ENCODE measurements around the gene WDPCP. TPM values are rescaled to one million over a fixed set of nuclear protein-coding genes. Genes with fewer than 3 reads are reported as not detected.

The WDPCP gene
- total and polyA plus RNA-seq, 2 of the 13 experiments (the other 11 are each of a cell fraction or from before 2014, with no cell fraction given) = 2.9 to 5.2 TPM

DNA sequence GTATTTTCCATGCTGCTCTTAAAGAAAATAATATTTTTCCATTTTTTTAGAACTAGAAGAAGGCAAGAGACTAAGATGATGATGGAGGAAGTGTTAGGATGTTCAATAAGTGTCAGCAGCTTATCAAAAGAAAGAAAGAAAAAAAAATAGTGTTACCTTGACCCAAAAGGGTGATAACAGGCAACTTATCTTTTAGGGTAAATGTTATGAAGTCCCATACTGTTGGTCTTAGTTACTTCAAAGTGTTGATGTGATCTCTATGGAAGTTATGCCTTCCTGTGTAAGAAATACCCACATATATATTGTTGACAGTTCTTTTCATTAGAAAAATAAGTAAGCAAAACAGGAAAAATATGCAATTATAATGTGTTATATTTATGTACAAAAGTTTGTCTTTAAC lies 394.1 kb downstream of the WDPCP start (continued):
- TF ChIP-seq, protein P1, sequence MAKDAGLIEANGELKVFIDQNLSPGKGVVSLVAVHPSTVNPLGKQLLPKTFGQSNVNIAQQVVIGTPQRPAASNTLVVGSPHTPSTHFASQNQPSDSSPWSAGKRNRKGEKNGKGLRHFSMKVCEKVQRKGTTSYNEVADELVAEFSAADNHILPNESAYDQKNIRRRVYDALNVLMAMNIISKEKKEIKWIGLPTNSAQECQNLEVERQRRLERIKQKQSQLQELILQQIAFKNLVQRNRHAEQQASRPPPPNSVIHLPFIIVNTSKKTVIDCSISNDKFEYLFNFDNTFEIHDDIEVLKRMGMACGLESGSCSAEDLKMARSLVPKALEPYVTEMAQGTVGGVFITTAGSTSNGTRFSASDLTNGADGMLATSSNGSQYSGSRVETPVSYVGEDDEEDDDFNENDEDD (CRISPR knock-in tag; IDR thresholded peaks at IDR 0.05; ENCODE audit: borderline replicate concordance) = no peak
- TF ChIP-seq SOX5 (CRISPR knock-in tag; IDR thresholded peaks at IDR 0.05; ENCODE audit: borderline replicate concordance) (peak; percentile 93), ZKSCAN5 (CRISPR knock-in tag; IDR thresholded peaks at IDR 0.05) (no peak), KLF6 (CRISPR knock-in tag; IDR thresholded peaks at IDR 0.05) (no peak), HNRNPUL1 (IDR thresholded peaks at IDR 0.05; ENCODE audit: low read depth, low read length) (no peak), ZIK1 (CRISPR knock-in tag; IDR thresholded peaks at IDR 0.05; ENCODE audit: borderline replicate concordance, low read depth) (no peak), KLF12 (CRISPR knock-in tag; IDR thresholded peaks at IDR 0.05; ENCODE audit: borderline replicate concordance) (no peak), ZSCAN30 (CRISPR knock-in tag; IDR thresholded peaks at IDR 0.05) (no peak), RXRB (CRISPR knock-in tag; IDR thresholded peaks at IDR 0.05; ENCODE audit: borderline replicate concordance) (peak; percentile 94), HMGA1 (CRISPR knock-in tag; conservative IDR thresholded peaks at IDR 0.05) (no peak), NFE2L1 (CRISPR knock-in tag; IDR thresholded peaks at IDR 0.05; ENCODE audit: borderline replicate concordance) (no peak), WIZ (CRISPR knock-in tag; IDR thresholded peaks at IDR 0.05) (no peak), NPAS2 (CRISPR knock-in tag; IDR thresholded peaks at IDR 0.05; ENCODE audit: borderline replicate concordance) (no peak), TMF1 (CRISPR knock-in tag; IDR thresholded peaks at IDR 0.05; ENCODE audit: low read depth) (no peak), RFXANK (CRISPR knock-in tag; IDR thresholded peaks at IDR 0.05) (no peak), YEATS4 (CRISPR knock-in tag; IDR thresholded peaks at IDR 0.05; ENCODE audit: borderline replicate concordance) (no peak), ATAD3A (CRISPR knock-in tag; IDR thresholded peaks at IDR 0.05) (no peak), AKAP8 (CRISPR knock-in tag; IDR thresholded peaks at IDR 0.05) (no peak), ZNF670 (CRISPR knock-in tag; IDR thresholded peaks at IDR 0.05; ENCODE audit: borderline replicate concordance) (no peak), SPEN (CRISPR knock-in tag; IDR thresholded peaks at IDR 0.05; ENCODE audit: low read depth) (no peak), ARNT2 (CRISPR knock-in tag; IDR thresholded peaks at IDR 0.05; ENCODE audit: low read depth) (no peak)
- TF ChIP-seq, protein P2, sequence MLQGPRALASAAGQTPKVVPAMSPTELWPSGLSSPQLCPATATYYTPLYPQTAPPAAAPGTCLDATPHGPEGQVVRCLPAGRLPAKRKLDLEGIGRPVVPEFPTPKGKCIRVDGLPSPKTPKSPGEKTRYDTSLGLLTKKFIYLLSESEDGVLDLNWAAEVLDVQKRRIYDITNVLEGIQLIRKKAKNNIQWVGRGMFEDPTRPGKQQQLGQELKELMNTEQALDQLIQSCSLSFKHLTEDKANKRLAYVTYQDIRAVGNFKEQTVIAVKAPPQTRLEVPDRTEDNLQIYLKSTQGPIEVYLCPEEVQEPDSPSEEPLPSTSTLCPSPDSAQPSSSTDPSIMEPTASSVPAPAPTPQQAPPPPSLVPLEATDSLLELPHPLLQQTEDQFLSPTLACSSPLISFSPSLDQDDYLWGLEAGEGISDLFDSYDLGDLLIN (CRISPR knock-in tag; IDR thresholded peaks at IDR 0.05; ENCODE audit: borderline replicate concordance) = no peak
- TF ChIP-seq, protein P3, sequence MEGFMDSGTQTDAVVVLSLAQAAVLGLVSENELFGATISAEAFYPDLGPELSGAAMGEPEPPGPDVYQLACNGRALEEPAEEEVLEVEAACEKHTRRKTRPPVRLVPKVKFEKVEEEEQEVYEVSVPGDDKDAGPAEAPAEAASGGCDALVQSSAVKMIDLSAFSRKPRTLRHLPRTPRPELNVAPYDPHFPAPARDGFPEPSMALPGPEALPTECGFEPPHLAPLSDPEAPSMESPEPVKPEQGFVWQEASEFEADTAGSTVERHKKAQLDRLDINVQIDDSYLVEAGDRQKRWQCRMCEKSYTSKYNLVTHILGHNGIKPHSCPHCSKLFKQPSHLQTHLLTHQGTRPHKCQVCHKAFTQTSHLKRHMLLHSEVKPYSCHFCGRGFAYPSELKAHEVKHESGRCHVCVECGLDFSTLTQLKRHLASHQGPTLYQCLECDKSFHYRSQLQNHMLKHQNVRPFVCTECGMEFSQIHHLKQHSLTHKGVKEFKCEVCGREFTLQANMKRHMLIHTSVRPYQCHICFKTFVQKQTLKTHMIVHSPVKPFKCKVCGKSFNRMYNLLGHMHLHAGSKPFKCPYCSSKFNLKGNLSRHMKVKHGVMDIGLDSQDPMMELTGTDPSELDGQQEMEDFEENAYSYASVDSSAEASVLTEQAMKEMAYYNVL (CRISPR knock-in tag; IDR thresholded peaks at IDR 0.05; ENCODE audit: borderline replicate concordance) = no peak
- TF ChIP-seq, protein P4, sequence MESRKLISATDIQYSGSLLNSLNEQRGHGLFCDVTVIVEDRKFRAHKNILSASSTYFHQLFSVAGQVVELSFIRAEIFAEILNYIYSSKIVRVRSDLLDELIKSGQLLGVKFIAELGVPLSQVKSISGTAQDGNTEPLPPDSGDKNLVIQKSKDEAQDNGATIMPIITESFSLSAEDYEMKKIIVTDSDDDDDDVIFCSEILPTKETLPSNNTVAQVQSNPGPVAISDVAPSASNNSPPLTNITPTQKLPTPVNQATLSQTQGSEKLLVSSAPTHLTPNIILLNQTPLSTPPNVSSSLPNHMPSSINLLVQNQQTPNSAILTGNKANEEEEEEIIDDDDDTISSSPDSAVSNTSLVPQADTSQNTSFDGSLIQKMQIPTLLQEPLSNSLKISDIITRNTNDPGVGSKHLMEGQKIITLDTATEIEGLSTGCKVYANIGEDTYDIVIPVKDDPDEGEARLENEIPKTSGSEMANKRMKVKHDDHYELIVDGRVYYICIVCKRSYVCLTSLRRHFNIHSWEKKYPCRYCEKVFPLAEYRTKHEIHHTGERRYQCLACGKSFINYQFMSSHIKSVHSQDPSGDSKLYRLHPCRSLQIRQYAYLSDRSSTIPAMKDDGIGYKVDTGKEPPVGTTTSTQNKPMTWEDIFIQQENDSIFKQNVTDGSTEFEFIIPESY (CRISPR knock-in tag; IDR thresholded peaks at IDR 0.05) = no peak

Data from HepG2 (cell line).